ENCODE data around the gene FGF13.

Gene FGF13

GRCh38 chrX:138664016-138664415 is 47.5 kb downstream of the FGF13 start:
- DNase-seq (ENCODE audit: low read depth) = no peak

DNA sequence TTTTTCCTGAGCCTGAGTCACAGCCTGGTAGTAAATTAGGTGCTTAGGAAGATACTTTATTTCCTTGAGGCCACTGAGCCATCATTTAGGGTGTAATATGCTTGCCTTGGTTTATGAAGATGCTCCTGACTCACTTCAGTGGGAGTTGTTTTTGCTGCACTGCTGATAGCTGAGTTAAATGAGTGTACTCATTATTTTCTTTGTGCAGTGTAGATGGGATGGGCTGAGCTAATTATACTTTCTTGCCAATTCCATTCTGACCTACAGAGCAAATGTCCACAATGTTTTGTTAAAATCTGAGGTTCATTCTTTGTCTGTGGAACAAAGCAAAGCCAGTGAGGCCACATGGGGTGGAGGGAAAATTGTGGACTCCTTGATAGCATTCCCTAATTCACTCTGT is 60.0 kb downstream of the FGF13 start:
- no peak for DNase-seq (ENCODE audit: low read depth)

DNA sequence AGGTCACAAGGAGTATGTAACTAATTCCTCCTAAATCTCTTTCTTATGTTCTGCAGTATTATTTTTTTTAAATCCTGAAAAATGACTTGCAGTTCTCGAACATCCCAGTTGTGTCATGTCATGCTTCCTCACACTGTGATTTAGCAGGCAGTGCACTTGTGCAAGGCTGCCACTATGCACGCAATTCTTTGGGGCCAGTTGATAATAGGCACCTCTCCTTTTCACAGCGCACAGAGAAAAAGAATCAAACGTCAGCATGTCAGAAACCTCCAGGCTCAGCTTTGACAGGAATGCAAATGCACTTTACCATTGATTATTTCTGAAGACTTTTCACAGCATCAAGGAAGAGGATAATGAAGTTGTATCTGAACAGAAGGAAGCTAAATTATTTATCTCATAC is 62.9 kb downstream of the FGF13 start:
- no peak for DNase-seq (ENCODE audit: low read depth)

DNA sequence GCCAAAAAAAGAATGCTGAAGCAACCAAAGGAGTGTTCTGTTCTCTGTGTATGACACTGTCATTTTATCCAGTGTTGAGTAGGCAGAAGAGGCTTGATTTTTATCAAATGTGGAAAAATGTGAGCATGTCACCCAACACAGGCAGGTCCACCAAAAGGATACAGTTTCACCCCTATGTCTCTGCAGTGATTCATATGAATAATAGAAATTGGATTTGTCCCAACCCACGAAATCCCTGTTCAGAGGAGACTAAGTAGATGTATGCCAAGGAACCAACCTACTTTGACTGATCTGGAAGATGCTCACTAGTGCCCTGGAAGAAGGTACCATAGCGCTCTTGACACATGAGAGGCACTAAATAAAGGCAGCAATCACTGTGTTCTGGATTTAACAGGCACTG is 72.5 kb downstream of the FGF13 start:
- no peak for DNase-seq (ENCODE audit: low read depth)
